SK-N-SH (cell line): ENCODE results near the gene CSRNP3.

ENCODE experiments used
- CTCF ChIP-seq: fragments of 200-600 bp; sonication (generic); IDR thresholded peaks from 2 replicates; pipeline ENCODE4 v1.6.1; 2017; ENCODE audit warnings: antibody characterized with exemption, mild to moderate bottlenecking, moderate library complexity
- EZH2phosphoT487 ChIP-seq: fragments of 200-600 bp; sonication (generic); IDR thresholded peaks from 2 replicates; pipeline ENCODE4 v1.6.1; 2017; ENCODE audit warnings: low read depth, mixed run types, mild to moderate bottlenecking, antibody characterized with exemption, moderate library complexity, borderline replicate concordance
- MAX ChIP-seq: IDR thresholded peaks from 2 replicates; pipeline ENCODE4 v1.4.0; 2012; ENCODE audit warnings: low read depth
- MXI1 ChIP-seq: IDR thresholded peaks from 2 replicates; pipeline ENCODE4 v1.6.1; 2012; ENCODE audit warnings: mild to moderate bottlenecking, low read depth, low read length, improper control_type of control experiment
- RAD21 ChIP-seq: IDR thresholded peaks from 2 replicates; pipeline ENCODE4 v1.6.1; 2012; ENCODE audit warnings: mild to moderate bottlenecking, low read length
- RCOR1 ChIP-seq: fragments of 150-350 bp; IDR thresholded peaks from 2 replicates; pipeline ENCODE4 v1.6.1; 2017; ENCODE audit warnings: antibody characterized with exemption, low read length
- REST ChIP-seq: IDR thresholded peaks from 2 replicates; pipeline ENCODE4 v1.6.1; 2012; ENCODE audit warnings: mild to moderate bottlenecking, low read depth, low read length, moderate library complexity
- SIN3A ChIP-seq: IDR thresholded peaks from 2 replicates; pipeline ENCODE4 v1.6.1; 2012; ENCODE audit warnings: low read depth, mild to moderate bottlenecking, low read length, moderate library complexity, borderline replicate concordance

GRCh38 chr2:165494573-165494972 lies 25.1 kb downstream of the CSRNP3 start:
- TF ChIP-seq RCOR1 (no peak), RAD21 (no peak), CTCF (no peak), SIN3A (no peak), MXI1 (no peak), EZH2phosphoT487 (no peak), MAX (no peak), REST (no peak)
